ENCODE data around the gene CAMK1D. TPM values are rescaled to one million over a fixed set of nuclear protein-coding genes. Genes with fewer than 3 reads are reported as not detected.

CAMK1D gene
- total and polyA plus RNA-seq, 9 donors = 1.8 to 11.7 (median 5.5) TPM

GRCh38 chr10:12872577-12872976 lies 523.2 kb downstream of the CAMK1D start:
- intact Hi-C loops (cut with DNase I) = no loop called here
- WGBS, 3 donors = 66 to 88% (median 77%) methylated on average over 9 of the region's 9 CpGs
- Histone ChIP-seq H3K4me1 (ENCODE audit: insufficient read depth) (peaks cover 20% of the 10 kb centered on the region), H3K4me3 (no peak overlapping the region), H3K9me3 (no peaks in the 10 kb centered on the region), H3K36me3 (no peaks in the 10 kb centered on the region), H3K27me3 (no peaks in the 10 kb centered on the region), H3K27ac (peak overlapping the region in 1 of 2 donors; percentile 41)
- no peak for TF ChIP-seq POLR2A (IDR thresholded peaks at IDR 0.05)
- TF ChIP-seq EP300 (IDR thresholded peaks at IDR 0.05) = no peak
- TF ChIP-seq CTCF (IDR thresholded peaks at IDR 0.05) = no peak
- no peak for DNase-seq

DNA sequence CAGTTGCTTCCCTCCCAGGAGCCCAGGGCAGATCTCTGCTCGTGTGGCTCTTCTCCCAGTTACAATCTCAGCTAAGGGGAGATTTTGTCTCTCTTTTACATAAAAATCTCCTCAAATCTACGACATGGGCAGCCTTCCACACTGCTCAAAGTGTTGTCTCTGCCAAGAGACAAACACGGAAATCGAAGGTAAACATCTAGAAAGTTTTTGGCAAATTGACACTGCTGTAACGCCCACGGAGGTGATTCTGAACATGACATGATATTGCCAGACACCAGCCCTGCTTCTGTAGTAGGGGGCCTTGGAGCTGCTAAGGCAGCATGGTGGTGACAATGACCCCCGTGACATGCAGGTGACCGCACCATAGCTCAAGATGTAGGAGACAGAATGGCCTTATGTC lies 523.8 kb downstream of the CAMK1D start:
- H3K27me3 ChIP-seq = no peaks in the 10 kb centered on the region
- no peaks in the 10 kb centered on the region for H3K9me3 ChIP-seq
- no peaks in the 10 kb centered on the region for H3K36me3 ChIP-seq
- intact Hi-C loops (cut with DNase I) = no loop called here
- H3K27ac ChIP-seq = peak overlapping the region in 1 of 2 donors; percentile 41
- DNase-seq = no peak
- H3K4me1 ChIP-seq (ENCODE audit: insufficient read depth) = peaks cover 20% of the 10 kb centered on the region
- TF ChIP-seq EP300 (IDR thresholded peaks at IDR 0.05) = no peak
- TF ChIP-seq POLR2A (IDR thresholded peaks at IDR 0.05) = no peak
- TF ChIP-seq CTCF (IDR thresholded peaks at IDR 0.05) = no peak
- 32 to 51% (median 46%) methylated on average over 8 of the region's 8 CpGs for WGBS, 3 donors
- H3K4me3 ChIP-seq = no peak overlapping the region

DNA sequence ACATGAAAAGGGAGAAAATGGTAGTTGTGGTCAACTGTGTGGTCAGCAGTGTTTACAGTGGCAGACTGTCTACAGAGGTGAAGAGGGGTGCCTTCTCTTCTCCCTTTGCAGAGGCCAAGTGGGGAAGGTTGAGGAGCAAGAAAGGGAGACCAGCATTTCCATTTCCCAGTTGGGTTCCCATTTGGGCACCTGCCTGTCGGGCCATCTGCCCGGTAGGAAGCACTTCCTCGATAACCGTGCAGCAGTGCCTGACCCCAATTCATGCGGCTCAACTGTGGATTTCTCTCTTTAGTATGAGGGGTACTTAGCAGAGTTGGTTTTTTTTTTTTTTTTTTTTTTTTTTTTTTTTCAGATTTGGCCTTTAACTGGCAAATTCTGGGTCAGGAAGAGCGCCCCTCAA lies 525.2 kb downstream of the CAMK1D start:
- Histone ChIP-seq H3K27ac (peak overlapping the region in 1 of 2 donors; percentile 67), H3K4me3 (no peak overlapping the region), H3K9me3 (no peaks in the 10 kb centered on the region), H3K4me1 (ENCODE audit: insufficient read depth) (peaks cover 20% of the 10 kb centered on the region), H3K36me3 (no peaks in the 10 kb centered on the region), H3K27me3 (no peaks in the 10 kb centered on the region)
- TF ChIP-seq CTCF (IDR thresholded peaks at IDR 0.05) = no peak
- TF ChIP-seq POLR2A (IDR thresholded peaks at IDR 0.05) = no peak
- no peak for TF ChIP-seq EP300 (IDR thresholded peaks at IDR 0.05)
- 95 to 97% (median 96%) methylated on average over 6 of the region's 6 CpGs for WGBS, 3 donors
- intact Hi-C loops (cut with DNase I) = no loop called here
- DNase-seq = no peak

GRCh38 chr10:12875100-12875499 lies 525.8 kb downstream of the CAMK1D start:
- DNase-seq = peak in 4 of 5 donors; percentile 41 to 62 (median 56)
- no peaks in the 10 kb centered on the region for H3K9me3 ChIP-seq
- H3K4me3 ChIP-seq = no peak overlapping the region
- no peaks in the 10 kb centered on the region for H3K36me3 ChIP-seq
- peaks cover 20% of the 10 kb centered on the region for H3K4me1 ChIP-seq (ENCODE audit: insufficient read depth)
- peak overlapping the region in 1 of 2 donors; percentile 67 for H3K27ac ChIP-seq
- no peaks in the 10 kb centered on the region for H3K27me3 ChIP-seq
- intact Hi-C loops (cut with DNase I) = no loop called here
- TF ChIP-seq EP300 (IDR thresholded peaks at IDR 0.05) (no peak), CTCF (IDR thresholded peaks at IDR 0.05) (no peak), POLR2A (IDR thresholded peaks at IDR 0.05) (no peak)
- 25 to 32% (median 29%) methylated on average over 5 of the region's 5 CpGs for WGBS, 3 donors
